Astrocyte of the spinal cord (primary cell): Measurements from ENCODE around the gene DEAF1.

ENCODE experiments used
- DNase-seq: peaks from one replicate; pipeline ENCODE4 v3.0.0; 2011; ENCODE audit warnings: low read depth, low spot score
- H3K4me3 ChIP-seq: 2 replicates; pipeline ENCODE4 v1.5.1; 2011; ENCODE audit warnings: low read depth, mild to moderate bottlenecking, low read length, moderate library complexity
- in situ Hi-C: cut with HindIII; loops from 2 replicates; pipeline ENCODE4 v1.10.0; 2017; ENCODE audit warnings: low sequenced_read_pairs
- TF ChIP-seq, protein P1 (sequence below): IDR thresholded peaks from 2 replicates; pipeline ENCODE4 v1.5.1; 2012; ENCODE audit warnings: low read depth, mild to moderate bottlenecking, low read length, inconsistent platforms

Gene DEAF1

DNA sequence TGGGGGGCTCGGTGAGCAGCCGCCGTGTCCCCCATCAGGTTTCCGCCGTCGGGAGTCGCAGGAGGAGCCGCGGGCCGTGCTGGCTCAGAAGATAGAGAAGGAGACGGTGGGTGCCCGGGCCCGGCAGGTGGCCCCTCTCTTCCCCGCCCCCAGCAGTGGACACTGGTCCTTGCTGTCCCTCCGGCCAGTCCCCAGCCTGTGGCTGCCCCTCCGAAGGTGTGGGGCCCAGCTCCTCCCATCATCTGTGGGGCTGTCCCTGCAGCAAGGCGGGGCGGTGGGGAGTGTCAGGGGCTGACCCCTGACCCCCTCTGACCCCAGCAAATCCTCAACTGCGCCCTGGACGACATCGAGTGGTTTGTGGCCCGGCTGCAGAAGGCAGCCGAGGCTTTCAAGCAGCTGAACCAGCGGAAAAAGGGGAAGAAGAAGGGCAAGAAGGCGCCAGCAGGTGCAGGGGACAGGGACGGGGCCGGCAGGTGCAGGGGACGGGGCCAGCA, 26.3 kb upstream of the DEAF1 start:
- TF ChIP-seq, protein P1, sequence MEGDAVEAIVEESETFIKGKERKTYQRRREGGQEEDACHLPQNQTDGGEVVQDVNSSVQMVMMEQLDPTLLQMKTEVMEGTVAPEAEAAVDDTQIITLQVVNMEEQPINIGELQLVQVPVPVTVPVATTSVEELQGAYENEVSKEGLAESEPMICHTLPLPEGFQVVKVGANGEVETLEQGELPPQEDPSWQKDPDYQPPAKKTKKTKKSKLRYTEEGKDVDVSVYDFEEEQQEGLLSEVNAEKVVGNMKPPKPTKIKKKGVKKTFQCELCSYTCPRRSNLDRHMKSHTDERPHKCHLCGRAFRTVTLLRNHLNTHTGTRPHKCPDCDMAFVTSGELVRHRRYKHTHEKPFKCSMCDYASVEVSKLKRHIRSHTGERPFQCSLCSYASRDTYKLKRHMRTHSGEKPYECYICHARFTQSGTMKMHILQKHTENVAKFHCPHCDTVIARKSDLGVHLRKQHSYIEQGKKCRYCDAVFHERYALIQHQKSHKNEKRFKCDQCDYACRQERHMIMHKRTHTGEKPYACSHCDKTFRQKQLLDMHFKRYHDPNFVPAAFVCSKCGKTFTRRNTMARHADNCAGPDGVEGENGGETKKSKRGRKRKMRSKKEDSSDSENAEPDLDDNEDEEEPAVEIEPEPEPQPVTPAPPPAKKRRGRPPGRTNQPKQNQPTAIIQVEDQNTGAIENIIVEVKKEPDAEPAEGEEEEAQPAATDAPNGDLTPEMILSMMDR: no peak
- H3K4me3 ChIP-seq: no peak overlapping the region
- DNase-seq: no peak
- in situ Hi-C loops: no loop called here

DNA sequence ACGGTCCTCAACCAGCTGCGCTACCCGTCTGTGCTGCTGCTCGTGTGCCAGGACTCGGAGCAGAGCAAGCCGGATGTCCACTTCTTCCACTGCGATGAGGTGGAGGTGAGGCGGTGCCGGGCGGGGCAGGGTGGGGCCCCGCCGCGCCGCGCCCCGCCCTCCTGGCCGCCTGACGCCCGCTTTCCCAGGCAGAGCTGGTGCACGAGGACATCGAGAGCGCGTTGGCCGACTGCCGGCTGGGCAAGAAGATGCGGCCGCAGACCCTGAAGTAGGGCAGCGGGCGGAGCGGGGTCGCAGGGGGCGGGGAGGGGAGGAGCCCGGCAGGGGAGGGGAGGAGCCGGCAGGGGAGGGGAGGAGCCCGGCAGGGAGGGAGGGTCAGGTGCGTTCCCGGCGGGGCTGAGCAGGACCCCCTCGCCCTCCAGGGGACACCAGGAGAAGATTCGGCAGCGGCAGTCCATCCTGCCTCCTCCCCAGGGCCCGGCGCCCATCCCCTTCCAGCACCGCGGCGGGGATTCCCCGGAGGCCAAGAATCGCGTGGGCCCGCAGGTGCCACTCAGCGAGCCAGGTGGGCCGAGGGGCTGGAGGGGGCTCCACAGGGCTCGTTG, 25.7 kb upstream of the DEAF1 start:
- TF ChIP-seq, protein P1: no peak
- no peak for DNase-seq
- in situ Hi-C loops: no loop called here
- no peak overlapping the region for H3K4me3 ChIP-seq

DNA sequence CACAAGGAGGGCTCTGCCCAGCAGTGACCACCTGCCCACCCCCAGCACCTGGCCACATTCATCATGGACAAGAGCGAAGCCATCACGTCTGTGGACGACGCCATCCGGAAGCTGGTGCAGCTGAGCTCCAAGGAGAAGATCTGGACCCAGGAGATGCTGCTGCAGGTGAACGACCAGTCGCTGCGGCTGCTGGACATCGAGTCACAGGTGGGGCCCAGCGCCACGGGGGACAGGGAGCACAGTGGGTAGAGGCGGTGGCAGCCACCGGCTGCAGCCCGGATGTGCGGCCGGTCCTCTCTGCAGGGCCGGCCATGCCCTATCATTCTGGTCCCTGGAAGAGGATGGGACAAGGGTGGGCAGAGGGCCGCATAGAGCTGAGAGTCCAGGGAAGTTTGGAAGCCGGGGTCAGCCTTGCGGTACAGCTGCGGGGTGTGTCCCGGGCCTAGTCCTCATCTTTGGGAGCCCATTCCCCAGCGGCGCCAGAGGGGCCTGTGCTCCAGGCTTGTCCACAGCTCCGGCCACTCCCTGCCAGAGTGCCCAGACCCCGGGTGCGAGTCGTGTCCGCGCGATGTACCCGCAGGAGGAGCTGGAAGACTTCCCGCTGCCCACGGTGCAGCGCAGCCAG, 25.1 kb upstream of the DEAF1 start:
- TF ChIP-seq, protein P1: no peak
- H3K4me3 ChIP-seq: no peak overlapping the region
- no peak for DNase-seq
- in situ Hi-C loops: no loop called here

DNA sequence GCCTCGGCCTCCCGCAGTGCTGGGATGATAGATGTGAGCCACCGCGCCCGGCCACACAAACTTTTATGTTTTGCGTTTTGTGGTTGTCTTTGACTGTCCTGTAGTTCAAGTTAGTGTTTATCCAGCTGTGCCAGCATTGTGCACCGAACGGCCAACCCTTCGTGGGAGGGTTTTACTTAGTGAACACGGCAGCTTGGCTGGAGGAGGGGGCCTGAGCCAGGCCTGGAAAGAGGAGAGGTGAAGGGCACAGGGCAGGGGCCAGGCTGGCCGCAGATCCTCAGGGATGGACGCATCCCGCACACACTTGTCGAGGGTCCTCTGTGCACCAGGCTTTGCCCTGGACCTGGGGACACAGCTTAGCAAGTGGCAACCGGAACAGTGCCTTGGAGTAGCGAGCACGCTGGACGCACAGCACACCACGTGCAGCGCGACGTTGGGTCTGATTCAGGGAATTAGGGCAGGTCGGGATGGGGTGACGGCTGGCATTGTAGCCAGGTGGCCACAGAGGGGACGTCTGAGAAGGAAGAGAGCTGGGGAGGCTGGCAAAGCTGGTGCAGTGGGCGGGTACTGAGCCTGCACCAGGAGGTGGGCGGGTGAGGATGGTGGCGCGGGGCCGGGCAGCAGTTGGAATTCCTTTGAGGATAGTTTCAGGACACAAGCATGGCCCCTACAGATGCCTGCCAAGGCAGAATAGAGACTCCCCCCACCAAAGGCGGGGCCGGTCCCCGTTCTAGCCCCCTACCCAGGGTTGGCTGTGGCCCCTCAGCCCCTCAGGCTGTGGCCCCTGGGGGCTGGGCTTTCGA, 24.4 kb upstream of the DEAF1 start:
- in situ Hi-C loops: no loop called here
- H3K4me3 ChIP-seq: no peak overlapping the region
- DNase-seq: peak; percentile 59
- TF ChIP-seq, protein P1: no peak

DNA sequence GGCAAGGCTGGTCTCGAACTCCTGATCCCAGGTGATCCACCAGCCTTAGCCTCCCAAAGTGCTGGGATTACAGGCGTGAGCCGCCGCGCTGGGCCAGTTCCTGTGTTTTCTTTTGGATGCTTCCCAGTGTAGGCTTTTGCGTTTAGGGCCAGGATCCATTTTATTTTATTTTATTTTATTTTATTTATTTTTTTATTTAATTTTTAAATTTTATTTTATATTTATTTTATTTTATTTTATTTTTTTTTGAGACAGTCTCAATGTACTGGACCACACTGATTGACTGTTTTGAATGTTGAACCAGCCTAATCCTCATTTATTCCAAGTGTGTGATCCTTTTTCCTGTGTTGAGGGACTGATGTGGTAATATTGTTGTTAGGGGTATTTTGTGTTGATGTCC, 19.4 kb upstream of the DEAF1 start:
- TF ChIP-seq, protein P1: no peak
- DNase-seq: no peak
- H3K4me3 ChIP-seq: no peak overlapping the region
- in situ Hi-C loops: no loop called here

DNA sequence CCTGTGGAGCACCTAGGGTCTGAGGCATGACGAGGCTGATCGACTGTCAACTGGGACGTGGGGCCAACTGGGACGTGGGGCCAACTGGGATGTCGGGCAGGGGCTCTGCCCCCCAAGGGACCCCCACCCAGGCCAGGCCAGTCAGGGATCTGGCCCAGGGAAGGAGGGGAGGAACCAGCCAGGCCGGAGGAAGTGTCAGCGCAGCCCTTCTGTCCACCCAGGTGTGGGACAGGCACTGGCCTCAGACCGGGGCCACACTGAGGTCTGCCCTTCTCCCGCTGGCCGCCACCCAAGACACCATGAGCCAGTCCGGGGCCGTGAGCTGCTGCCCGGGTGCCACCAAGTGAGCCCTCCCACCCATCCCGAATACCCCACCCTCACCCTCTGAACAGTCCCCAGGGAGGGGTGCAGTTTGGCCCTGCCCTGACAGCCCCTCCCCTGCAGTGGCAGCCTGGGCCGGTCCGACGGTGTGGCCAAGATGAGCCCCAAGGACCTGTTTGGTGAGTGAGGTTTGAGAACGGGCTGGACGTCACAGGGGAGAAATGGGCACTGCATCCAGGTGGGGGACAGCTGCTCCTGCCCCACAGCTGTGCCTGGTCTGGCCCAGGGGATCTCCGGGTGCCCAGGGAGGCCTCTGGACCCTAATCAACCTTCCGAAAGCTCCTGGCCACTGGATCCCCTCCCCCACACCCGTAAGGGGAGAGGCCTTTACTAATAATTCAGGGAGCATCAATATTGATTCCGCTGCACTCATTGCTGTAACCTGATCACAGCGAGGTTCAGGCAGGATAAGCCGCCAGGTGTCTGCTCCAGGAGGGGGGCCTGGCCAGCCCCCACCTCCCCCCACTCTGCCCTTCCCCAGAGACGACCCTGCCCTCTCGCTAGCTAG, 14.3 kb upstream of the DEAF1 start:
- DNase-seq: no peak
- TF ChIP-seq, protein P1: no peak
- no peak overlapping the region for H3K4me3 ChIP-seq
- in situ Hi-C loops: no loop called here
